Fibroblast of villous mesenchyme (primary cell): ENCODE data around the gene SSR1. TPM values are rescaled to one million over a fixed set of nuclear protein-coding genes. Genes with fewer than 3 reads are reported as not detected.

Source experiments
- DNase-seq: peaks from one replicate; pipeline ENCODE4 v3.0.0-alpha.2; 2010; ENCODE audit warnings: low read depth
- H3K4me3 ChIP-seq: 2 replicates; pipeline ENCODE4 v1.5.1; 2011; ENCODE audit warnings: low read depth, mild to moderate bottlenecking, low read length
- total RNA-seq: library from RNA; depleted of rRNA; stranded (reverse); fragments of >200 nt; gene quantifications from 2 replicates; pipeline ENCODE4 v1.2.3, GENCODE V29; 2012
- TF ChIP-seq, protein P1 (sequence below): IDR thresholded peaks from 2 replicates; pipeline ENCODE4 v1.5.1; 2012; ENCODE audit warnings: low read depth, mild to moderate bottlenecking, low read length; ENCODE audit not compliant: insufficient read depth

The SSR1 gene
- total RNA-seq, 1 donor = 203 TPM

DNA sequence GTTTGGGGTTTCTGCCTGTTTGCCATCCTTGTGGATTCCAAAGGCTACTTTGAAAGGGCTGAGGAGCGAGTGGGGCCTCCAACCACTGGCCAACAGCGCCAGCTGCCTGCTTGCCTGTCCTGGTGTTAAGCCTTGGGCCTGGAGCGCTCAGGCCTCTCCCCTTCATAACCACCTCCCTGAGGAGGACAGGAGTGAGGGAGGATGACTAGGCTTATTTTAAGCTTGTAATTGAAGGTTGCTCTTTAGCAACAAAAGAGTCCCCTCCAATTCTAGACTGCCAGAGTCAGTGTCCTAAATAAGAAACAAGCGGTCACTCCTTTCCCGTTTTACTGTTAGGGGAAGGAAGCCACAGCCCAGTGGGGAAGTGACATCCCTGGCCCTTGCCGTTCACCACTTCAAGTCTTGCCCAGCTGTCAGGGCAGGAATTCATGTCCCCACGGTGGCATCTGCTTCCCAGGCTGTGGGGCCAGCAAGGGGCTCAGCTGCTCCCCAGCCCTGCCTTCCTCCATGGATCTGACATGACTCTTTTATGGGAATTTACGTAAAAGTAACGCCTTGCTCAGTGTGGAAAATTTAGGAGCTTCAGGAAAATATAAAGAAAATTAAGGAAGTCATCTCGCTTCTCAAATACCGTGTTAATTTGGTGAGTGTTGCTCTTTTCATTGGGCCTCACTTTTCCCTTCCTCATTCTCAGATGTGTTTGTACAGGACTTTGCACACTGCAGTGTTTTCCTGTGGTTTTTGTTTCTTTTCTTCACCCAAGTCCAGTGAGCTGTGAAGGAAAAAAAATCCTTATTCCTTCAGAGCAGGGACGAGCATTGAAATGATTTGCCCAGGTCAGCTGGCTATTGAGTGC lies 57.8 kb downstream of the SSR1 start:
- TF ChIP-seq, protein P1, sequence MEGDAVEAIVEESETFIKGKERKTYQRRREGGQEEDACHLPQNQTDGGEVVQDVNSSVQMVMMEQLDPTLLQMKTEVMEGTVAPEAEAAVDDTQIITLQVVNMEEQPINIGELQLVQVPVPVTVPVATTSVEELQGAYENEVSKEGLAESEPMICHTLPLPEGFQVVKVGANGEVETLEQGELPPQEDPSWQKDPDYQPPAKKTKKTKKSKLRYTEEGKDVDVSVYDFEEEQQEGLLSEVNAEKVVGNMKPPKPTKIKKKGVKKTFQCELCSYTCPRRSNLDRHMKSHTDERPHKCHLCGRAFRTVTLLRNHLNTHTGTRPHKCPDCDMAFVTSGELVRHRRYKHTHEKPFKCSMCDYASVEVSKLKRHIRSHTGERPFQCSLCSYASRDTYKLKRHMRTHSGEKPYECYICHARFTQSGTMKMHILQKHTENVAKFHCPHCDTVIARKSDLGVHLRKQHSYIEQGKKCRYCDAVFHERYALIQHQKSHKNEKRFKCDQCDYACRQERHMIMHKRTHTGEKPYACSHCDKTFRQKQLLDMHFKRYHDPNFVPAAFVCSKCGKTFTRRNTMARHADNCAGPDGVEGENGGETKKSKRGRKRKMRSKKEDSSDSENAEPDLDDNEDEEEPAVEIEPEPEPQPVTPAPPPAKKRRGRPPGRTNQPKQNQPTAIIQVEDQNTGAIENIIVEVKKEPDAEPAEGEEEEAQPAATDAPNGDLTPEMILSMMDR = no peak
- no peak for DNase-seq
- H3K4me3 ChIP-seq = no peak overlapping the region

DNA sequence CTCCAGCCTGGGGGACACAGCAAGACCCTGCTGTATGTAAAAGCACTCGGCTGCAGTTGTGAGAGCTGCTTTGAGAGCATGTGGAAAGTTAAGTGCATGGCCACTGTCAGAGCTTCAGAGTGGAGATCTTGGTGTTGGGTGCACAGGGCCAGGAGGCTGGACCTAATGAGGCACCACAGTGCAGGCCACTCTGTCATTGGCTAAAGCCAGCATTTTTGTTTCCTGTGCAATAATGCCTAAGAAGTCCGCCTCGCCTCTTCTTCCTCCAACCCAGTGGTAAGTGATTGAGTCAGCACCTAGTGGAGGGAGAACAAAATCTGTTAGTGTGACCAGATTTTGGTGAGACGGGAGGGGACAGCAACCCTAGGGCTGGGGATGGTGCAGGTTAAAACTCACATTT lies 60.6 kb downstream of the SSR1 start:
- TF ChIP-seq, protein P1 = no peak
- DNase-seq = no peak
- H3K4me3 ChIP-seq = no peak overlapping the region

DNA sequence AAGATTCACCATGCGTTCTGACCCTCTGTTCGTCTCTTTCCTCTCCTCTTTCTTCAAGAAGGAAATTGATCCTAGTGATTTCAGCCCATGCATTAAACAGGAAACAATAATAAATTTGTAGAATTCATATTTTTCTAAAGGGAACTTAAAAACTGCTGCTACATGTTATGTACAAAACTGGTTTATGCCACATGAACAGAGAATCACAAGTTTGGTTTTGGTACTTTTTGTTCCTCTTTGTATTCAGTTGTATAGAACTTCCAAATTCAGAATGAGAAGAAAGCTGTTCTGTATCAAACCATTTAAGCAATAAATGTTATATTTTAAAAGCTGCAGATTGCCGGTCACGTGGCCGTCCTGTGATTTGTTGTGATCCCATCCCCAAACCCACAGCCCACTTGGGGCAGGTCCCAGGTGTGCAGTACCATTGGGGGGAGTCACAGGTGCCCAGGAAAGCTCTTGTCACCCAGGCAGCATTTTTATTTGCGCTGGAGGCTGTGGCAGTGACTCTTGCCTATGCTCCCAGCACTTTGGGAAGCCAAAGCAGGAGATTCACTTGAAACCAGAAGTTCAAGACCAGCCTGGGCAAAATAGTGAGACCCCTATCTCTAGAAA lies 61.2 kb downstream of the SSR1 start:
- H3K4me3 ChIP-seq = no peak overlapping the region
- no peak for DNase-seq
- TF ChIP-seq, protein P1 = no peak

DNA sequence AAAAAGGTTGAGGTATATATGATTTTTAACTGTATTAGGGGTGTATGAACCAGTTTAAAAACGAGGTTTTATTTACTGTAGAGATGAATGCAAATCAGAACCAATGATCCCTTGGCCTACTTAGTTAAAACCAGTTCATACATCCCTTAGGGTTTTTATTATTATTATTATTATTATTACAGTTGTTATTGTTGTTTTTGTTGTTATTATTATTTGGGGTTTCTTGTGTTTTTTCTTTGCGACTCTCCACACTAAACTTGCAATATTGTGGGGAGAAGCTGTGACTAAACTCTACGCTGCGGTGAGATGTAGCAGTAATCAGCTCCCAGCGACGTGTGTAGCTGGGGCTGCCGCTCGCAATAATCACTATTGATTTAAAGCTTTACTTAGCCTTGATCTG lies 62.2 kb downstream of the SSR1 start:
- TF ChIP-seq, protein P1 = no peak
- H3K4me3 ChIP-seq = no peak overlapping the region
- no peak for DNase-seq

DNA sequence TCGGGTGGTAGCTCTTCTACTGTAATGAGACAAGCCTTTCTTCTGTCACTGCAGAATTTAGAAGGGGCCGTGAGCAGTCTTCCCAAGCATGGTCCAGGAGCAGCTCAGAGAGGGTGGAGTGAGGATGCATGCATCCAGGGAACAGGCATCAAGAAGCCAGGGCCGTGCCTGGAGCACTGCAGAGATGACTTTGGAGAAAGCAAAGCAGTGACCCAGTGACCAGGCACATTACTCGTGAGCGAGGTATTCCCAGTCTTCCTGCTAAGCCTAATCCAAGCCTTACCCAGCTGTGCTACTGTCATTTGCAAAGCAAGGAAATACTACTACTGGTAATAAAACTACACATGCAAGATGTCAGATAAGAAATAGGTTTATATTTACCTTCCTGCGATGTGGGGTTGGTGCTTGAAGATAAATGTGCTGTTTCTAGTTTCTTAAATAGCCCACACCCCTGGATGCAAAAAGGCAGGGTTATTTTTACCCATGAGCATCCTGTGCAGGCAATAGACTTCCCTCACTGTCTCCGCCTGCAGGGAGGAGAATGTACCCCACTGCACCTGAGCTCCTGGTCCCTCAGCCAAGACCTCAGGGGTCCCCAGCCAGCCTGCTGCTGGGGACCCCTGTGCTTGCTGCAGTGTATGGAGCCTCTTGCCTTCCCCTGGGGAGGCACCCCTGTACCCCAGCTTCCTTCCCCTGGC lies 62.9 kb downstream of the SSR1 start:
- DNase-seq = no peak
- TF ChIP-seq, protein P1 = no peak
- no peak overlapping the region for H3K4me3 ChIP-seq

DNA sequence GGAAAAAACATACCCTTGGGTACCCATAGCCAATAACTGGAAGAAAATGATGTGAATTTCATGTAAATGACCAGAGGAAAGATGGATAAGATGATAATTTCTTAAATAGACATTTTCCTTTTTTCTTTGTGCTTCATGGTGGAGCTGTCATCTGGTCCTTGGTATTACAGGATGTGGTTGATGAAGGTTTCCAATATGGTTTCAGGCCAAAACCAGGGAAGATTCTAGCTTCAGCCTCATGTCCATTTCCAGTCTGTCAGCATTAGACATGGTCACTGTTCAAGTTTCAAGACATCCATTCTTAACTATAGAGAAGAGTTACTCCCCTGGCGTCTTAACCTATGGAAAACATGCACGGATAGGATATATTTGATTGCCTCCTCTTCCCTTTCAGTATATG lies 63.6 kb downstream of the SSR1 start:
- H3K4me3 ChIP-seq = no peak overlapping the region
- DNase-seq = no peak
- TF ChIP-seq, protein P1 = no peak
